ENCODE data around the gene ANKEF1.
"Not testable (repeated sequence)": the region's sequence is repeated elsewhere in the genome, so short reads cannot be mapped to it uniquely, and the experiment has no call there.

Gene ANKEF1

DNA sequence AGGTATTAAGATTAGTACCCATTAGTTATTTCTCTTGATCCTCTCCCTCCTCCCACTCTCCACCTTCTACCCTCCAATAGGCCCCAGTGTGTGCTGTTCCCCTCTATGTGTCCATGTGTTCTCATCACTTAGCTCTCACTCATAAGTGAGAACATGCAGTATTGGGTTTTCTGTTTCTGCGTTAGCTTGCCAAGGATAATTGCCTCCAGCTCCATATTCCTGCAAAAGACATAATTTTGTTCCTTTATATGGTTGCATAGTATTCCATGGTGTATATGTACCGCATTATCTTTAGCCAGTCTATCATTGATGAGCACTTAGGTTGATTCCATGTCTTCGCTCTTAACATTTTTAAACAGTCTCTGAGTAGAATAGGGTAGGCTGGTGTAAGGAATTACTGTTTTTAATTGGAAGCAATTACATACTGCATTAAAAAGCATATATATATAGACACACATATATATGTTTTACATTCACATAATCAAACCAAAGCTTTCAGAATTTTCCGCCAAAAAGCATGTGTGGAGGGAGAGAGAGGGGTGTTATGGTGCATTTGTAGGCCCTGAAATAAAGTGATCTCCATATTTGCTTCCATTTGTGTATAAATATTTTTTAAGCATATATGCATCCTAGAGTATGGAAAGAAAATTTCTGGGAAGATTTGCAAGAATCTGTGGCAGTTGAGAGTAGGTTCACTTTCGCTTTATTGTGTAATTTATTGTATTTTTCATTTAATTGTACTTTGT is 709 bp upstream of the ANKEF1 start:
- no peak for DNase-seq

GRCh38 chr20:10036321-10036720 is 1.5 kb downstream of the ANKEF1 start:
- DNase-seq: not testable (repeated sequence)

GRCh38 chr20:10040070-10040975 is 5.5 kb downstream of the ANKEF1 start:
- no peak for DNase-seq

DNA sequence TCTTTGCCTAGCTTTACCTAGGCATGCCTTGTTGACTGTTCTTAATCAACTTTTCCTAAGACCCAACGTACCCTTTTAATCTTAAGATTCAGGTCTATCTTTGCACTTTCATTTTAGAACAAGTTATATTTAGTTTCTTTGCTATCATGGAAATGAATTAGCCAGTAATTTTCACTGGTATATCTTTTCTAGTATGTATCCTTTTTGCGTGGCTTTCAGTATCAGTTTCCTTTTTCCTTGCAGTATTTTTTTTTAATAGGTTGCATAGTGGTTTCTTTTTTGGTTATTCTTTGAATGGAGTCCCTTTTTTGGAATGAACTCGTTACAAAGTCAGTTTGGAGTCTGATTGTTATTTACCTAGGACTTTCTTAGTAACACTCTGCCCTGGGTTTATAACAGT is 7.3 kb downstream of the ANKEF1 start:
- DNase-seq: no peak

DNA sequence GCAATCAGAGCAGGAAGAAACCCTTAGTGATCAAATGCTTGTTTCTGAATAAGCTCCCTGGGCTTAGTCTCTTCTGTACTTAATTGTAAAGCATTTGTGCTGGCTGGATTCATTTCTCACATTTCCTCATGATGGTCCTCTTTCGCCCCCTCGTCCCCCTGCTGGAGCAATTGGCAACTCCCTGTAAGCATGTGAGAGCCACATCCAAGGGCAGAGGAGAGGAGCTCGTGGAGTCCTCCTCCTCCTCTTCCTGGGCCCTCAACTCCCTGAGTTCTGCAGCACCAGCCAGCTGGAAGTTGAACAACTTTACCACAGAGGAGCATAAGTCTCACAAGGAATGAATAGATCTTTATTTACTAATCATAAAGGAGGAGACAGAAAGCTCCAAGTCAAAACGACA is 12.6 kb downstream of the ANKEF1 start:
- DNase-seq: no peak

- DNase-seq: no peak
These were observed 16.4 kb downstream of the ANKEF1 start for GRCh38 chr20:10051185-10051584.

GRCh38 chr20:10059006-10059405 is 24.2 kb downstream of the ANKEF1 start:
- no peak for DNase-seq

GRCh38 chr20:10060226-10060625 is 25.4 kb downstream of the ANKEF1 start:
- no peak for DNase-seq

DNA sequence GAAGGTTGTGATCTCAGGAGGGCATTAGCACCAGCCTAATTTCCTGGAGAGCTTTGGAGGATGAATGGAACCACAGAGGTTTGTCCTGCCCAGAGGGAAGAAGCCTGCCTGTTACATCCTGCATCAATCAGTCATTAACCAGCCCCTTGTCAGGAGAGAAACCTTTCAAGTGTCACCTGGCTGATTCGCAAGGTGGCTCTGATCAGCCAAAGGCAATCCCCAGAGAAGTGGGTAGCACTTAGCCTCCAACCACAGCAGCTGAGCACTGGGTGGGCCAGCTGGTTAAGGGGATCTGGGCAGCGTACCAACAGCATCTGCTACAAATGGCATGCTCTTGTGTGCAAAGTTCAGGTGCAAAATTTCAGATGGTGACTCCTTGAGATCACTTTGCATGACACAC is 26.9 kb downstream of the ANKEF1 start:
- no peak for DNase-seq

- DNase-seq: no peak
These were observed 28.7 kb downstream of the ANKEF1 start for GRCh38 chr20:10063482-10063881.

GRCh38 chr20:10064611-10065010 is 29.8 kb downstream of the ANKEF1 start:
- DNase-seq: no peak

- DNase-seq: no peak
These were observed 30.5 kb downstream of the ANKEF1 start for GRCh38 chr20:10065154-10065833.

DNA sequence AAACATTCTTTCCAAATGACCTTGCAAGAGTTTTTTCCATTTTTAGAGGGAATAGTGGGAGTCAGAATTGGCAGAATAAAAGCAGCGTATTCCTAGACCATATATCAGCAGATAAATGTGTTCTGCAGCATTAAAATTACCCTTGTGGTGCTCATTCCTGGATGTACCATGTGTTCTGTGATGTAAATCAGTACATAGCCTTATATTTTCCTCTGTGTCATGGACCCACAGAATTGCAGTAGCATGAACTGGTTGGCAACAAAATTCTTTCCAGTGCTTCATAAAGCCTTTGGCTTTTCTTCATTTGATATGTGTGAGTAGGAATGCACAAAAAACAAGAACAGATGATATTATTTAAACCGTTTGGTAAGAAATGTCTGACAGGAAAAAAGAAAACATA is 32.5 kb downstream of the ANKEF1 start:
- DNase-seq: no peak

DNA sequence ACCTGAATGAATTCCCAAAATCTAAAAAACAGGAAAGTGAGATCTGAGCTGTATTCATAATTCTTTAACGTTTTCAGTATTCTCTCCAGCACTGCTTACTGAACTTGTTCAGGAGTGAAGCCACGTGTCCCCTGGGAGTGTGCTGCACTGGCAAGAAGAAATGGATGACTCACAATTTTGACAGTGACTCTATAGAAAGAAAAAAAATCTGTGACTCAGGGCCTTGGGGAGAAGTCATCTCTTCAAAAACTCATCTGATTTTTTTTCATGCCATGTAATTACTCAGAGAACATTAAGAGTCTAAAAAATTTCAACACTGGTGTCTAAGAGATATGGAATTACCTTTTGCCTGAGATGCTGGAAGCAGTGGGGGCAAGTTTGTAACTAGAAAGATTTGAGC is 39.7 kb downstream of the ANKEF1 start:
- no peak for DNase-seq

DNA sequence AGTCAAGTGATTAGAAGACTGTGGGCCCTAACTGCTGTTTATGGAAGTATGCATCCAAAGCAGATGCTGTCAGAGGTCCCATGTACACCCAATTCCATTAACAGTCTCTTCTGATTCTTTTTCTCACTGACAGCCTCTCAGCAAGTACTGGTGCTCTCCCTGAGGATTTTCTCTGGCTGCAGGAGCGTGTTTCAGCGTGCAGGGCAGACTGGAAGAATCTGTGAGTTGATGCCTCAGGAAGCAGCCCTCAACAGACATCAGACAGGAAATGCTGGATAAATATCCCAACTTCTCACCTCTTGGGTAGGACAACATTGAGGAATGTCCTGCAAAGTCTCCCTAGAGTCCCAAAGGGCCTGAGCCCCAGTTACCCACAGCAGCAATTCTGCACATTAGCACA is 40.8 kb downstream of the ANKEF1 start:
- DNase-seq: no peak

DNA sequence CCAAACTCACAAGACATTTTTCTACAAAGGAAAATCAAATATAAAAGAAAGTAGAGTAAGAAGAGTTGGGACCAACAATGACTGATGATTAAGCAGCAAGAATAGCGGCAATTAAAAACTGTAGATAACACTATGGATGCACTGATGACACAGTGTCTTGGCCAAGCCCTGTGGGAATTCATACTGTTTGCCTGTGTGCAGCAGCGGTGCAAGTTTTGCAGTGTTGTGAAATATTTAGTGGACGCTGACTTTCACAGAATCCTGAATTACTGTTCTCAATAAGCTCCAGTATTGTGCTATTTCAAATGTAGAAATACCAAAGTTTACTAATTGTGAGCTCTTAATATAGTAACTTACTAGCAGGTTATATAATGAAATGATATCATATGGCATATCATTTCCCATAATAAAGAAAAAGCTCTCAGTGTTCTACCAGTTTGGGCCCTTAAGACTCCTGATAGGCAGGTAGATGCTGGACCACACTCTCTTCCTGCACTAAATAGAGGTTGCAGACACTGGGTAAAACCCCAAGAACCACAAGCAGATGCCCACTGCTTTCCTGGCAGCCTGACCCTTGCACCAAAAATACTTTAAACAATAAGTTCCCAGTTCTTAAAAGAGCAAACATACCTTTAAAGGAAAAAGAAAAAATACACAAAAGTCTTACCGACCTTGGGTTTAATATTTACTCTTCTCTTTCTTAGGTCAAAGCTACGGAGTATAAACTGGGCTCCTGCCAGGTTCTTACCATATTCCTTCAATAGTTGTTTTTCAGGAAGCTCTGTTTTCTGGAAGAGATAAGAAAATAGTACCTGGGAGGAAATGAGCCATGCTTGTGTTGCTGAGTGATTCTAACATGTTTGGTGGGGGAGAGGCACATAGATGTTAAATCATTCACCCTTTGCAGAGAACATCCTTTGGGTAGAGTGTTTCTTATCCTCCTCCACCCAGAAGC is 41.6 kb downstream of the ANKEF1 start:
- no peak for DNase-seq

DNA sequence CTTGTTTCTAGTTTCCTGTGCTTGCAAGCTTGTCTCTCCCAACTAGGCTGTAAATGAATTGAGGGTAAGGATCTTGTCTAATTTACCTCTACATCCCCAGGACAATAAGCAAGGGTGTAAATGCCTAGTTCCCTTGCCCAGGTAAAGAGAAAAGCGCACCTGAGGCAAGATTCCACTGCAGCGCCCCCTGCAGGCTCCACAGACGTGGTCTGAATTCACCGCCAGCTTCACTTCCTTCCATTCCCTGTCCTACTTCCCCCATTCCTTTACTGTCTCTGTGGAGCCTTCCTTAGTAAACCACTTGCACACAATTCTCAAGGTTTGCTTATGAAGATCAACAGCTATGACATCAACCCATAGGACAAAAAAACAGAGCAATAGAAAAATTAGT is 42.3 kb downstream of the ANKEF1 start:
- DNase-seq: no peak

GRCh38 chr20:10077886-10078285 is 43.1 kb downstream of the ANKEF1 start:
- DNase-seq: no peak

DNA sequence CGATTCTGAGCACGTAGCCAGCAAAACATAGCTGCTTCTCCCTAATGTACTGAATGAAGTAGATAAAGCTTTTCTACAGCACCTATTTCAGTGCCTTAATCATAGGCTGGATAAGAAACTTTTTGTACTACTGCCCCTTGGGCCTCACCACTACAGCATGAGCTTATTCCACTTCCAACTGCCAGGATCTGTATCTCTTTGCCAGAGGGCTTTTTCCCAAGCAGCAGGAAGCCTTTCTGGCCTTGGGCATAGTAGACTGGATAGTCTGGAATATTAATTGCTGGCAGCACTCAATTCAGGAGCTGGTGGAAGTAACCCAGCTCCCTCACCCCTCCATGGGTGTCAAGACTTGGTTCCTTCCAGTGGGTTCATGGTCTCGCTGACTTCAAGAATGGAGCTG is 43.6 kb downstream of the ANKEF1 start:
- DNase-seq: no peak

GRCh38 chr20:10079964-10080363 is 45.2 kb downstream of the ANKEF1 start:
- DNase-seq: no peak

DNA sequence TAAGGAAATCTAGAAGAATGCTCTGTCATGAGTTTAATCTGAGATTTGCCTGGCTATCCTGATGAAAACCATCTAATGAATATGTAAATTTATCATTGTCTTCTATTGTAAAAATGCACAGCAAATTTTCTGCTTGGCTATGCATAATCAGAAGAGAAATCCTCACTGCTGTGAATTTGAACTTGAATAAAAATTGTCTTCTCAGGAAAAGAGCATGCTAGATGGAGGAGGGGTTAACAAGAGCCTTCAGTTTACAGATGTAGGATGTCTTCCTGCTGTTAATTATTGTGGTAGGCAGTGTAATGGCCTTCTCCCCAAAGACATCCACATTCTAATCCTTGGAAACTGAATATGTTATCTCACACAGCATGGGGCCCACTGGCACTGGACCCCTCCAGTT is 45.8 kb downstream of the ANKEF1 start:
- DNase-seq: no peak

DNA sequence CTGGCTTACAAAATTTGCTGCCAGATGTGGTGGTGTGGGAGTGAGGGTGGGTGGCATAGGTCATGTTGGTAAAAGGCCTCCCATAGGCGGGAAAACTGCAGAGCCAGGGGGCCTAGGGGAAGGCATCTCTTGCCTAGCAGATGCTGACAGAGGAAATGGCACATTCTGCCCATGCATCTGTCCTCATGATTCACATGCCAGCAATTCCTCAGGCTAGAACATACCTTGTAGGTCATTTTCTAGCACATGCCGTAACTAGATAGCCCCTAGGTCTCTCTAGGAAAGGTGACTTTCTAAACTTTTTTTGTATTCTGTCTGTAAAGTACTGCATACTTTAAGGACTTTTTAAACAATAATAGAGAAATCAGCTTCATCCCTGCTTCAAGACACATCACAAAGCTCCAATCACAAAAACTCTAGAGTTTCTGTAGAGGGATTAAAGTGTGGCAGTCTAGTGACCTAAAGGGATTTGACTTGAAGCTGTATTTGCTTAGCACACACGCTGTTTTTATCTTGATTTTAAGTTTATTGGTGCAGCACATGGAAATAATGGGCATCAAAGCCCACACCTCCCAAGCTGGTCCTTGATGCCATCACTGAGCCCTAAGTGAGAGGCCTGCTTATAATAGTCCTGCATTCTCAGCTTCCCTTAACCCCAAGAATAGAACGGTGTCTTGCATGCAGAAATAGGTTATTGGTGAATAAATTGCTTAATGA is 55.2 kb downstream of the ANKEF1 start:
- no peak for DNase-seq

All from hematopoietic multipotent progenitor cell treated with erythropoietin and hydrocortisone succinate and interleukin-3 and kit ligand, for 8 days (in vitro differentiated cells).